ENCODE data around the gene DNAH17. TPM values are rescaled to one million over a fixed set of nuclear protein-coding genes. Genes with fewer than 3 reads are reported as not detected.

The DNAH17 gene
- total and polyA plus RNA-seq, 2 donors (not counting 1 experiment from before 2014, with no cell fraction given): 0.01 to 0.12 TPM

GRCh38 chr17:78572239-78573205, 4.7 kb downstream of the DNAH17 start:
- Mint-ChIP-seq H3K4me3 (peak overlapping the region; percentile 49), H3K27me3 (peaks cover 9% of the 10 kb centered on the region), H3K9me3 (ENCODE audit: insufficient read depth) (no peaks in the 10 kb centered on the region), H3K4me1 (peaks cover 8% of the 10 kb centered on the region), H3K27ac (no peak overlapping the region)
- H3K27me3 ChIP-seq (replicated peaks in 1 of 4; ENCODE audit: control extremely low read depth in 1 of 4, control insufficient read depth in 3 of 4, insufficient read depth in 4 of 4, low read length in 3 of 4): no peaks in the 10 kb centered on the region
- intact Hi-C loops (cut with micrococcal nuclease): no loop called here
- peak overlapping the region; percentile 30 for H3K4me2 ChIP-seq (replicated peaks; ENCODE audit: low read depth, low read length, poor library complexity, severe bottlenecking)
- TF ChIP-seq CTCF (IDR thresholded peaks at IDR 0.05): no peak
- no peak for TF ChIP-seq EZH2 (IDR thresholded peaks at IDR 0.05; ENCODE audit: borderline replicate concordance, insufficient read depth, low read depth, low read length, poor library complexity, severe bottlenecking)
- no peaks in the 10 kb centered on the region for H3K36me3 ChIP-seq (replicated peaks in 1 of 2; ENCODE audit: control extremely low read depth in 1 of 2, control insufficient read depth in 1 of 2, extremely low read depth in 1 of 2, insufficient read depth in 2 of 2, low read length in 1 of 2)
- peak; percentile 61 for DNase-seq
- no peaks in the 10 kb centered on the region for H3K79me2 ChIP-seq (ENCODE audit: control insufficient read depth, insufficient read depth, low read length)
- no peak overlapping the region for H2AFZ ChIP-seq (ENCODE audit: insufficient read depth, low read depth, low read length, poor library complexity, severe bottlenecking)
- H4K20me1 ChIP-seq (ENCODE audit: control insufficient read depth, insufficient read depth, low read length, poor library complexity, severe bottlenecking): no peaks in the 10 kb centered on the region
- 64% methylated on average over 15 of the region's 20 CpGs for WGBS (ENCODE audit: insufficient coverage)
- POLR2A ChIA-PET: no interaction called here
- no peak overlapping the region for H3K4me3 ChIP-seq (ENCODE audit: control extremely low read depth in 1 of 5, extremely low read depth in 1 of 5, insufficient read depth in 1 of 5, low read depth in 2 of 5, low read length in 4 of 5)
- ATAC-seq (ENCODE audit: low read depth): peak; percentile 31
- CTCF ChIA-PET: no interaction called here
- H3K4me1 ChIP-seq (ENCODE audit: control insufficient read depth in 2 of 2, insufficient read depth in 2 of 2, low read length in 2 of 2): peaks cover 0 to 16% of the 10 kb centered on the region in 2 donors
- no peaks in the 10 kb centered on the region for H3K9me3 ChIP-seq (ENCODE audit: control extremely low read depth in 1 of 3, control insufficient read depth in 2 of 3, insufficient read depth in 1 of 3, low read length in 2 of 3)
- no peak overlapping the region for H3K27ac ChIP-seq (ENCODE audit: low read length in 2 of 2)
- no peak overlapping the region for H3K9ac ChIP-seq (ENCODE audit: low read length)

- H3K4me1 Mint-ChIP-seq: peaks cover 6% of the 10 kb centered on the region
Observed at GRCh38 chr17:78571329-78571728, 5.9 kb downstream of the DNAH17 start.

More at GRCh38 chr17:78571329-78571728, 5.9 kb downstream of the DNAH17 start:
- TF ChIP-seq CTCF (IDR thresholded peaks at IDR 0.05): no peak
- TF ChIP-seq EZH2 (IDR thresholded peaks at IDR 0.05; ENCODE audit: borderline replicate concordance, insufficient read depth, low read depth, low read length, poor library complexity, severe bottlenecking): no peak
- H3K79me2 ChIP-seq (ENCODE audit: control insufficient read depth, insufficient read depth, low read length): no peaks in the 10 kb centered on the region
- H3K4me3 ChIP-seq (ENCODE audit: control extremely low read depth in 1 of 5, extremely low read depth in 1 of 5, insufficient read depth in 1 of 5, low read depth in 2 of 5, low read length in 4 of 5): no peak overlapping the region
- intact Hi-C loops (cut with micrococcal nuclease): no loop called here
- ATAC-seq (ENCODE audit: low read depth) (no peak), DNase-seq (no peak)
- H3K9me3 ChIP-seq (ENCODE audit: control extremely low read depth in 1 of 3, control insufficient read depth in 2 of 3, insufficient read depth in 1 of 3, low read length in 2 of 3): no peaks in the 10 kb centered on the region
- no peak overlapping the region for H2AFZ ChIP-seq (ENCODE audit: insufficient read depth, low read depth, low read length, poor library complexity, severe bottlenecking)
- H3K27me3 ChIP-seq (replicated peaks in 1 of 4; ENCODE audit: control extremely low read depth in 1 of 4, control insufficient read depth in 3 of 4, insufficient read depth in 4 of 4, low read length in 3 of 4): no peaks in the 10 kb centered on the region
- ChIA-PET POLR2A (no interaction called here), CTCF (no interaction called here)
- no peak overlapping the region for H3K4me2 ChIP-seq (replicated peaks; ENCODE audit: low read depth, low read length, poor library complexity, severe bottlenecking)
- no peak overlapping the region for H3K27ac ChIP-seq (ENCODE audit: low read length in 2 of 2)
- WGBS (ENCODE audit: insufficient coverage): 91% methylated on average over 13 of the region's 13 CpGs
- H3K36me3 ChIP-seq (replicated peaks in 1 of 2; ENCODE audit: control extremely low read depth in 1 of 2, control insufficient read depth in 1 of 2, extremely low read depth in 1 of 2, insufficient read depth in 2 of 2, low read length in 1 of 2): no peaks in the 10 kb centered on the region
- peaks cover 0 to 16% of the 10 kb centered on the region in 2 donors for H3K4me1 ChIP-seq (ENCODE audit: control insufficient read depth in 2 of 2, insufficient read depth in 2 of 2, low read length in 2 of 2)
- peaks cover 8% of the 10 kb centered on the region for H3K27me3 Mint-ChIP-seq
- no peaks in the 10 kb centered on the region for H3K9me3 Mint-ChIP-seq (ENCODE audit: insufficient read depth)
- no peaks in the 10 kb centered on the region for H4K20me1 ChIP-seq (ENCODE audit: control insufficient read depth, insufficient read depth, low read length, poor library complexity, severe bottlenecking)
- no peak overlapping the region for H3K9ac ChIP-seq (ENCODE audit: low read length)
- no peak overlapping the region for H3K27ac Mint-ChIP-seq
- H3K4me3 Mint-ChIP-seq: no peak overlapping the region
